ENCODE data around the gene FSD2.

DNA sequence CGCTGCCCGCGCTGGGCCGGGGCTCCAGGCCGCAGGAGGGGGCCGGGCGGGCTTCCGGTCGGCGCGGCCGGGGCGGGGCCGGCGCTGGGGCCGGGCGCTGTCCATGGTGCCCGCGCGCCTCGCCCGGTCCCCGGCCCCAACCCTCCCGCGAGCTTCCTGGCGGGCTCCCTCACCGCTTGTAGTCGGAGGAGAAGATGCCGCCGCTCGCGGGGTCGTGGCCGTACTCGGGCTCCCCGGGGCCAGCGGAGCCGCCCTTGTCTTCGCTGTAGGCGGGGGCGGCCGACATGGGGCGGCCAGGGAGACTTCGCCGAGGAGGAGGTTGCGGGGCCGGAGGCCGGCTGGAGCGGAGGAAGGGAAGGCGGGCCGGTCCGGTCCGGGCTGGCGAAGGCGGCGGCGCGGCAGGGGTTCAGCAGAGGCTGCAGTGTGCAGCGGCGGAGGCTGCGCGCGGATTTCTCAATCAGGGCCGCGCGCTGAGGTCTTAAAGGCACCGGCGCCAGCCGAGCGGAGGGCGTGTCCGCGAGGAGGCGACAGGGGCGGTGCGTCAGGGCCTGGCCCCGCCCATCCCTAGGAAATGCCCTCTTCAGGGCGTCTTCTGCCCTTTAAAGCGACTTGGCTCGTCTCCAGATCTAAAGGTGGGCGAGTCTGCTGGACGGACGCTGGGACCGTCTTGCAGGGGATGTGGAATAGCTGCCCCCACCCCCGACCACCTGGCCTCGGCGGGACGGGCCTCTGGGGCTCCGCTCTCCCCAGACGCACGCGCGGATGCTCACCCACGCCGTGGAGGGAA lies 96.3 kb downstream of the FSD2 start, which contains the start of gene AP3B2:
- TF ChIP-seq CTCF (IDR thresholded peaks at IDR 0.05) (no peak), EZH2 (IDR thresholded peaks at IDR 0.05) (peak; percentile 55)
